K562 (cell line): Measurements from ENCODE around the gene ABCA3. TPM values are rescaled to one million over a fixed set of nuclear protein-coding genes. Genes with fewer than 3 reads are reported as not detected.

Experiments
- ELF1 ChIP-seq: fragments of 200-800 bp; sonication (Bioruptor generic); IDR thresholded peaks from 2 replicates; pipeline ENCODE4 v1.6.1; 2016; ENCODE audit warnings: missing genetic modification characterization, missing compliant biosample characterization
- GTF2A2 ChIP-seq: IDR thresholded peaks from 2 replicates; pipeline ENCODE4 v1.6.1; 2016; ENCODE audit warnings: mild to moderate bottlenecking, missing genetic modification characterization, missing compliant biosample characterization
- NFE2 ChIP-seq: IDR thresholded peaks from 2 replicates; pipeline ENCODE4 v1.6.1; 2014; ENCODE audit warnings: antibody characterized with exemption, low read depth
- WHSC1 ChIP-seq: IDR thresholded peaks from one replicate; pipeline ENCODE4 v1.6.1; 2012; ENCODE audit warnings: low read length, control low read depth, inconsistent platforms
- ZNF785 ChIP-seq: fragments of 250-450 bp; sonication (Bioruptor Pico); IDR thresholded peaks from 2 replicates; pipeline ENCODE4 v1.4.0; 2020; ENCODE audit warnings: mild to moderate bottlenecking
- polyA plus RNA-seq, 8 experiments: library from polyadenylated mRNA; depleted of rRNA in 4 of 8; stranded (reverse) in 5 of 8; unstranded in 3 of 8; fragments of >200 nt; fragmentation: Nextera tagmentation in 2 of 8; fragmentation: Illumina TruSeq in 1 of 8; extraction: Ambion mirVana in 2 of 8; extraction: Trizol in 1 of 8; gene quantifications; 2 replicates each; pipeline versions ENCODE4 v1.2.1 to v1.2.3, GENCODE V29; 2011 to 2014; ENCODE audit warnings: inconsistent platforms in 1 of 8, missing spikeins in 1 of 8
- total RNA-seq, 7 experiments: library from RNA; depleted of rRNA in 6 of 7; stranded (reverse); fragments of >200 nt in 6 of 7; fragmentation: Illumina TruSeq in 2 of 7; extraction: Trizol in 2 of 7; gene quantifications; 2 replicates each; pipeline versions ENCODE4 v1.2.1 to v1.2.3, GENCODE V29; 2011 to 2021; ENCODE audit warnings: low replicate concordance in 1 of 7
- TF ChIP-seq, protein P1 (sequence below): sonication (generic); formaldehyde crosslinking; IDR thresholded peaks from 2 replicates; pipeline ENCODE4 v1.8.1; 2023; ENCODE audit warnings: missing genetic modification reagents, mild to moderate bottlenecking, borderline replicate concordance
- TF ChIP-seq, protein P2 (sequence below): fragments of 250-450 bp; sonication (Bioruptor Pico); IDR thresholded peaks from 2 replicates; pipeline ENCODE4 v1.5.0; 2021; ENCODE audit warnings: mild to moderate bottlenecking, borderline replicate concordance
- TF ChIP-seq, protein P3 (sequence below): fragments of 450-650 bp; IDR thresholded peaks from 2 replicates; pipeline ENCODE4 v1.6.1; 2016; ENCODE audit warnings: mild to moderate bottlenecking
- TF ChIP-seq, protein P4 (sequence below): sonication (generic); formaldehyde crosslinking; IDR thresholded peaks from 2 replicates; pipeline ENCODE4 v1.8.0; 2023; ENCODE audit warnings: mild to moderate bottlenecking, missing genetic modification reagents
- TF ChIP-seq, protein P5 (sequence below): sonication (generic); formaldehyde crosslinking; IDR thresholded peaks from 2 replicates; pipeline ENCODE4 v1.8.0; 2023; ENCODE audit warnings: mild to moderate bottlenecking, missing genetic modification reagents

The ABCA3 gene
- total and polyA plus RNA-seq, 9 of the 15 experiments (the other 6 are each of a cell fraction or from before 2014, with no cell fraction given): 0.66 to 23.7 (median 6.9) TPM

DNA sequence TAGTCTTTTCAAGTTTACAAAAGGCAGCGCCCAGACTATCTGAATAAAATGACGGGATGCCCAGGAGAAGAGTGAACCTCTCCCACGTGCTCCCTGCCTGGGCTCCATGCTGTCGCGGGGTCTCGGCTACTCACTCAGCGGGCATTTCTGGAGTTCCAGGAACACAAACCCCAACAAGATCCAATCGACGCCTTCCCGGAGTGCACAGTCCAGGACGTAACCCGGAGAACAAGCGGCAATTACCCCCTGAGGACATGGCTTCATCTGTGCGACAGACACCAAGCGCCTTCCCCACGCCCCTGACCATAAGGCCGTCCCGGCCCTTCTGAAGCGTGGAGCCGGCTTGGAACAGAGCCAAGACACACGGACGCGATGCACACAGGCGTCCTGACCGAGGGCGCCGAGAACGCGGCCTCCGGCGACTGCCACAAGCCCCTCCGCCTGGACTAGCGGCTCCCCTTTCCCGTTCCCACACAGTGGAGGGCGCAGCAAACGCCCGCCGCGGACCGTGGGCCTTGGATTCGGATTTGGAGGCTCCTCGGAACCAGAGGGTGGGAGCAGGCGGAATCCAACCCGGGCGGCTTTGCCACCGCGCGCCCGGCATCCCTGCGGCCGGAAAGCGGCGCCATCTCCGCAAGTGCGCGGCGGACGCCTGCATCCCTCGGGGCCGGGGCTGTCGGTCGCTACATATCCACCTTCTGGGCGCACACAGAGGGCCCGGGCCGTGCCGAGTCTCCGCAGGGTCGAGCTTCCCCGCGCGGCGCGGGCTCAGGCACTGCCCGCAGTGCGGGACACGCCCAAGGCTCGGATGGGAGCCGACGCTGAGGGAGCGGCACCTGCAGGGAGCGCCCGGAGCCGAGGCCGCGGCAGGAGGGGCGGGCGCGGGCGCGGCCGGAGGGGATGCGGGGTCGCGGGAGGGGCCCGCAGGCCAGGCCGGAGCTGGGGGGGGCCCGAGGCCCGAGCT, 725 bp downstream of the ABCA3 start (continued):
- TF ChIP-seq, protein P1, sequence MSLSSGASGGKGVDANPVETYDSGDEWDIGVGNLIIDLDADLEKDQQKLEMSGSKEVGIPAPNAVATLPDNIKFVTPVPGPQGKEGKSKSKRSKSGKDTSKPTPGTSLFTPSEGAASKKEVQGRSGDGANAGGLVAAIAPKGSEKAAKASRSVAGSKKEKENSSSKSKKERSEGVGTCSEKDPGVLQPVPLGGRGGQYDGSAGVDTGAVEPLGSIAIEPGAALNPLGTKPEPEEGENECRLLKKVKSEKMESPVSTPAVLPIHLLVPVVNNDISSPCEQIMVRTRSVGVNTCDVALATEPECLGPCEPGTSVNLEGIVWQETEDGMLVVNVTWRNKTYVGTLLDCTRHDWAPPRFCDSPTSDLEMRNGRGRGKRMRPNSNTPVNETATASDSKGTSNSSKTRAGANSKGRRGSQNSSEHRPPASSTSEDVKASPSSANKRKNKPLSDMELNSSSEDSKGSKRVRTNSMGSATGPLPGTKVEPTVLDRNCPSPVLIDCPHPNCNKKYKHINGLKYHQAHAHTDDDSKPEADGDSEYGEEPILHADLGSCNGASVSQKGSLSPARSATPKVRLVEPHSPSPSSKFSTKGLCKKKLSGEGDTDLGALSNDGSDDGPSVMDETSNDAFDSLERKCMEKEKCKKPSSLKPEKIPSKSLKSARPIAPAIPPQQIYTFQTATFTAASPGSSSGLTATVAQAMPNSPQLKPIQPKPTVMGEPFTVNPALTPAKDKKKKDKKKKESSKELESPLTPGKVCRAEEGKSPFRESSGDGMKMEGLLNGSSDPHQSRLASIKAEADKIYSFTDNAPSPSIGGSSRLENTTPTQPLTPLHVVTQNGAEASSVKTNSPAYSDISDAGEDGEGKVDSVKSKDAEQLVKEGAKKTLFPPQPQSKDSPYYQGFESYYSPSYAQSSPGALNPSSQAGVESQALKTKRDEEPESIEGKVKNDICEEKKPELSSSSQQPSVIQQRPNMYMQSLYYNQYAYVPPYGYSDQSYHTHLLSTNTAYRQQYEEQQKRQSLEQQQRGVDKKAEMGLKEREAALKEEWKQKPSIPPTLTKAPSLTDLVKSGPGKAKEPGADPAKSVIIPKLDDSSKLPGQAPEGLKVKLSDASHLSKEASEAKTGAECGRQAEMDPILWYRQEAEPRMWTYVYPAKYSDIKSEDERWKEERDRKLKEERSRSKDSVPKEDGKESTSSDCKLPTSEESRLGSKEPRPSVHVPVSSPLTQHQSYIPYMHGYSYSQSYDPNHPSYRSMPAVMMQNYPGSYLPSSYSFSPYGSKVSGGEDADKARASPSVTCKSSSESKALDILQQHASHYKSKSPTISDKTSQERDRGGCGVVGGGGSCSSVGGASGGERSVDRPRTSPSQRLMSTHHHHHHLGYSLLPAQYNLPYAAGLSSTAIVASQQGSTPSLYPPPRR (CRISPR knock-in tag): no peak
- TF ChIP-seq, protein P2, sequence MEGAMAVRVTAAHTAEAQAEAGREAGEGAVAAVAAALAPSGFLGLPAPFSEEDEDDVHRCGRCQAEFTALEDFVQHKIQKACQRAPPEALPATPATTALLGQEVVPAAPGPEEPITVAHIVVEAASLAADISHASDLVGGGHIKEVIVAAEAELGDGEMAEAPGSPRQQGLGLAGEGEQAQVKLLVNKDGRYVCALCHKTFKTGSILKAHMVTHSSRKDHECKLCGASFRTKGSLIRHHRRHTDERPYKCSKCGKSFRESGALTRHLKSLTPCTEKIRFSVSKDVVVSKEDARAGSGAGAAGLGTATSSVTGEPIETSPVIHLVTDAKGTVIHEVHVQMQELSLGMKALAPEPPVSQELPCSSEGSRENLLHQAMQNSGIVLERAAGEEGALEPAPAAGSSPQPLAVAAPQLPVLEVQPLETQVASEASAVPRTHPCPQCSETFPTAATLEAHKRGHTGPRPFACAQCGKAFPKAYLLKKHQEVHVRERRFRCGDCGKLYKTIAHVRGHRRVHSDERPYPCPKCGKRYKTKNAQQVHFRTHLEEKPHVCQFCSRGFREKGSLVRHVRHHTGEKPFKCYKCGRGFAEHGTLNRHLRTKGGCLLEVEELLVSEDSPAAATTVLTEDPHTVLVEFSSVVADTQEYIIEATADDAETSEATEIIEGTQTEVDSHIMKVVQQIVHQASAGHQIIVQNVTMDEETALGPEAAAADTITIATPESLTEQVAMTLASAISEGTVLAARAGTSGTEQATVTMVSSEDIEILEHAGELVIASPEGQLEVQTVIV (CRISPR knock-in tag): no peak
- TF ChIP-seq, protein P3, sequence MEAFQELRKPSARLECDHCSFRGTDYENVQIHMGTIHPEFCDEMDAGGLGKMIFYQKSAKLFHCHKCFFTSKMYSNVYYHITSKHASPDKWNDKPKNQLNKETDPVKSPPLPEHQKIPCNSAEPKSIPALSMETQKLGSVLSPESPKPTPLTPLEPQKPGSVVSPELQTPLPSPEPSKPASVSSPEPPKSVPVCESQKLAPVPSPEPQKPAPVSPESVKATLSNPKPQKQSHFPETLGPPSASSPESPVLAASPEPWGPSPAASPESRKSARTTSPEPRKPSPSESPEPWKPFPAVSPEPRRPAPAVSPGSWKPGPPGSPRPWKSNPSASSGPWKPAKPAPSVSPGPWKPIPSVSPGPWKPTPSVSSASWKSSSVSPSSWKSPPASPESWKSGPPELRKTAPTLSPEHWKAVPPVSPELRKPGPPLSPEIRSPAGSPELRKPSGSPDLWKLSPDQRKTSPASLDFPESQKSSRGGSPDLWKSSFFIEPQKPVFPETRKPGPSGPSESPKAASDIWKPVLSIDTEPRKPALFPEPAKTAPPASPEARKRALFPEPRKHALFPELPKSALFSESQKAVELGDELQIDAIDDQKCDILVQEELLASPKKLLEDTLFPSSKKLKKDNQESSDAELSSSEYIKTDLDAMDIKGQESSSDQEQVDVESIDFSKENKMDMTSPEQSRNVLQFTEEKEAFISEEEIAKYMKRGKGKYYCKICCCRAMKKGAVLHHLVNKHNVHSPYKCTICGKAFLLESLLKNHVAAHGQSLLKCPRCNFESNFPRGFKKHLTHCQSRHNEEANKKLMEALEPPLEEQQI: no peak
- TF ChIP-seq NFE2: no peak
- no peak for TF ChIP-seq WHSC1
- TF ChIP-seq ZNF785 (CRISPR knock-in tag): no peak
- TF ChIP-seq, protein P4, sequence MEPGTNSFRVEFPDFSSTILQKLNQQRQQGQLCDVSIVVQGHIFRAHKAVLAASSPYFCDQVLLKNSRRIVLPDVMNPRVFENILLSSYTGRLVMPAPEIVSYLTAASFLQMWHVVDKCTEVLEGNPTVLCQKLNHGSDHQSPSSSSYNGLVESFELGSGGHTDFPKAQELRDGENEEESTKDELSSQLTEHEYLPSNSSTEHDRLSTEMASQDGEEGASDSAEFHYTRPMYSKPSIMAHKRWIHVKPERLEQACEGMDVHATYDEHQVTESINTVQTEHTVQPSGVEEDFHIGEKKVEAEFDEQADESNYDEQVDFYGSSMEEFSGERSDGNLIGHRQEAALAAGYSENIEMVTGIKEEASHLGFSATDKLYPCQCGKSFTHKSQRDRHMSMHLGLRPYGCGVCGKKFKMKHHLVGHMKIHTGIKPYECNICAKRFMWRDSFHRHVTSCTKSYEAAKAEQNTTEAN: no peak
- TF ChIP-seq, protein P5, sequence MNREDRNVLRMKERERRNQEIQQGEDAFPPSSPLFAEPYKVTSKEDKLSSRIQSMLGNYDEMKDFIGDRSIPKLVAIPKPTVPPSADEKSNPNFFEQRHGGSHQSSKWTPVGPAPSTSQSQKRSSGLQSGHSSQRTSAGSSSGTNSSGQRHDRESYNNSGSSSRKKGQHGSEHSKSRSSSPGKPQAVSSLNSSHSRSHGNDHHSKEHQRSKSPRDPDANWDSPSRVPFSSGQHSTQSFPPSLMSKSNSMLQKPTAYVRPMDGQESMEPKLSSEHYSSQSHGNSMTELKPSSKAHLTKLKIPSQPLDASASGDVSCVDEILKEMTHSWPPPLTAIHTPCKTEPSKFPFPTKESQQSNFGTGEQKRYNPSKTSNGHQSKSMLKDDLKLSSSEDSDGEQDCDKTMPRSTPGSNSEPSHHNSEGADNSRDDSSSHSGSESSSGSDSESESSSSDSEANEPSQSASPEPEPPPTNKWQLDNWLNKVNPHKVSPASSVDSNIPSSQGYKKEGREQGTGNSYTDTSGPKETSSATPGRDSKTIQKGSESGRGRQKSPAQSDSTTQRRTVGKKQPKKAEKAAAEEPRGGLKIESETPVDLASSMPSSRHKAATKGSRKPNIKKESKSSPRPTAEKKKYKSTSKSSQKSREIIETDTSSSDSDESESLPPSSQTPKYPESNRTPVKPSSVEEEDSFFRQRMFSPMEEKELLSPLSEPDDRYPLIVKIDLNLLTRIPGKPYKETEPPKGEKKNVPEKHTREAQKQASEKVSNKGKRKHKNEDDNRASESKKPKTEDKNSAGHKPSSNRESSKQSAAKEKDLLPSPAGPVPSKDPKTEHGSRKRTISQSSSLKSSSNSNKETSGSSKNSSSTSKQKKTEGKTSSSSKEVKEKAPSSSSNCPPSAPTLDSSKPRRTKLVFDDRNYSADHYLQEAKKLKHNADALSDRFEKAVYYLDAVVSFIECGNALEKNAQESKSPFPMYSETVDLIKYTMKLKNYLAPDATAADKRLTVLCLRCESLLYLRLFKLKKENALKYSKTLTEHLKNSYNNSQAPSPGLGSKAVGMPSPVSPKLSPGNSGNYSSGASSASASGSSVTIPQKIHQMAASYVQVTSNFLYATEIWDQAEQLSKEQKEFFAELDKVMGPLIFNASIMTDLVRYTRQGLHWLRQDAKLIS: no peak; the same call in 1 of the 2 replicates
- no peak for TF ChIP-seq GTF2A2 (tag)
- no peak for TF ChIP-seq ELF1 (tag)
